Measurements from ENCODE around the gene PHYHIPL. TPM values are rescaled to one million over a fixed set of nuclear protein-coding genes. Genes with fewer than 3 reads are reported as not detected.
"Not testable (repeated sequence)": the region's sequence is repeated elsewhere in the genome, so short reads cannot be mapped to it uniquely, and the experiment has no call there.

The PHYHIPL gene
- total and polyA plus RNA-seq, 7 experiments from 2014 or later = not detected

- Mint-ChIP-seq H3K4me3 (no peak overlapping the region), H3K27me3 (no peaks in the 10 kb centered on the region), H3K36me3 (no peaks in the 10 kb centered on the region), H3K4me1 (no peaks in the 10 kb centered on the region), H3K27ac (no peak overlapping the region), H3K9me3 (peaks cover 0 to 9% (median 0%) of the 10 kb centered on the region in 11 donors)
- ChIA-PET POLR2A (no interaction called here), CTCF (no interaction called here)
- Histone ChIP-seq H3K4me3 (ENCODE audit: low read length) (no peak overlapping the region), H3K36me3 (ENCODE audit: control insufficient read depth in 2 of 3, insufficient read depth in 3 of 3, low read length in 3 of 3) (no peaks in the 10 kb centered on the region), H3K4me1 (ENCODE audit: control insufficient read depth in 2 of 2, insufficient read depth in 2 of 2, low read length in 2 of 2) (no peaks in the 10 kb centered on the region), H3K27ac (ENCODE audit: low read depth, low read length) (no peak overlapping the region), H3K9me3 (ENCODE audit: control insufficient read depth in 2 of 3, low read length in 3 of 3) (no peaks in the 10 kb centered on the region), H3K27me3 (ENCODE audit: control insufficient read depth in 2 of 2, insufficient read depth in 2 of 2, low read length in 2 of 2) (no peaks in the 10 kb centered on the region)
- ATAC-seq (no peak), DNase-seq (no peak)
- intact Hi-C loops (cut with micrococcal nuclease) = no loop called here
Observed at GRCh38 chr10:59234816-59235429, 58.5 kb downstream of the PHYHIPL start.

GRCh38 chr10:59236064-59236697 lies 59.7 kb downstream of the PHYHIPL start:
- peak overlapping the region in 1 of 9 donors; percentile 27 for H3K27ac Mint-ChIP-seq
- Histone ChIP-seq H3K4me1 (ENCODE audit: control insufficient read depth in 2 of 2, insufficient read depth in 2 of 2, low read length in 2 of 2) (no peaks in the 10 kb centered on the region), H3K27me3 (ENCODE audit: control insufficient read depth in 2 of 2, insufficient read depth in 2 of 2, low read length in 2 of 2) (no peaks in the 10 kb centered on the region), H3K9me3 (ENCODE audit: control insufficient read depth in 2 of 3, low read length in 3 of 3) (no peaks in the 10 kb centered on the region), H3K36me3 (ENCODE audit: control insufficient read depth in 2 of 3, insufficient read depth in 3 of 3, low read length in 3 of 3) (no peaks in the 10 kb centered on the region), H3K4me3 (ENCODE audit: low read length) (no peak overlapping the region), H3K27ac (ENCODE audit: low read depth, low read length) (no peak overlapping the region)
- peaks cover 0 to under 1% (median 0%) of the 10 kb centered on the region in 5 donors for H3K27me3 Mint-ChIP-seq
- ChIA-PET POLR2A (no interaction called here), CTCF (no interaction called here)
- DNase-seq = no peak
- no peak overlapping the region for H3K4me3 Mint-ChIP-seq
- no peaks in the 10 kb centered on the region for H3K36me3 Mint-ChIP-seq
- H3K4me1 Mint-ChIP-seq = no peaks in the 10 kb centered on the region
- intact Hi-C loops (cut with micrococcal nuclease) = no loop called here
- ATAC-seq = no peak
- peaks cover 0 to 9% (median 0%) of the 10 kb centered on the region in 11 donors for H3K9me3 Mint-ChIP-seq

- Mint-ChIP-seq H3K9me3 (peaks cover 0 to 9% (median 0%) of the 10 kb centered on the region in 11 donors), H3K36me3 (no peaks in the 10 kb centered on the region), H3K27ac (no peak overlapping the region), H3K27me3 (peaks cover 0 to 6% (median 0%) of the 10 kb centered on the region in 5 donors), H3K4me3 (no peak overlapping the region), H3K4me1 (no peaks in the 10 kb centered on the region)
- H3K36me3 ChIP-seq (ENCODE audit: control insufficient read depth in 2 of 3, insufficient read depth in 3 of 3, low read length in 3 of 3) = no peaks in the 10 kb centered on the region
- DNase-seq (no peak), ATAC-seq (no peak)
- no peaks in the 10 kb centered on the region for H3K9me3 ChIP-seq (ENCODE audit: control insufficient read depth in 2 of 3, low read length in 3 of 3)
- ChIA-PET CTCF (no interaction called here), POLR2A (no interaction called here)
- intact Hi-C loops (cut with micrococcal nuclease) = no loop called here
- no peaks in the 10 kb centered on the region for H3K27me3 ChIP-seq (ENCODE audit: control insufficient read depth in 2 of 2, insufficient read depth in 2 of 2, low read length in 2 of 2)
- H3K4me3 ChIP-seq (ENCODE audit: low read length) = no peak overlapping the region
- H3K27ac ChIP-seq (ENCODE audit: low read depth, low read length) = no peak overlapping the region
- no peaks in the 10 kb centered on the region for H3K4me1 ChIP-seq (ENCODE audit: control insufficient read depth in 2 of 2, insufficient read depth in 2 of 2, low read length in 2 of 2)
Observed at GRCh38 chr10:59237775-59238174, 61.3 kb downstream of the PHYHIPL start.

GRCh38 chr10:59239108-59239507 lies 62.7 kb downstream of the PHYHIPL start:
- H3K4me1 ChIP-seq (ENCODE audit: control insufficient read depth in 2 of 2, insufficient read depth in 2 of 2, low read length in 2 of 2); H3K27me3 ChIP-seq (ENCODE audit: control insufficient read depth in 2 of 2, insufficient read depth in 2 of 2, low read length in 2 of 2); H3K36me3 ChIP-seq (ENCODE audit: control insufficient read depth in 2 of 3, insufficient read depth in 3 of 3, low read length in 3 of 3); H3K9me3 Mint-ChIP-seq; H3K27ac ChIP-seq (ENCODE audit: low read depth, low read length); ATAC-seq; H3K27me3 Mint-ChIP-seq; DNase-seq; H3K27ac Mint-ChIP-seq; POLR2A ChIA-PET; H3K36me3 Mint-ChIP-seq; H3K4me3 ChIP-seq (ENCODE audit: low read length); CTCF ChIA-PET; intact Hi-C loops (cut with micrococcal nuclease); H3K4me3 Mint-ChIP-seq; H3K4me1 Mint-ChIP-seq; H3K9me3 ChIP-seq (ENCODE audit: control insufficient read depth in 2 of 3, low read length in 3 of 3): not testable (repeated sequence)

- Histone ChIP-seq H3K27ac (ENCODE audit: low read depth, low read length) (no peak overlapping the region), H3K4me1 (ENCODE audit: control insufficient read depth in 2 of 2, insufficient read depth in 2 of 2, low read length in 2 of 2) (no peaks in the 10 kb centered on the region), H3K27me3 (ENCODE audit: control insufficient read depth in 2 of 2, insufficient read depth in 2 of 2, low read length in 2 of 2) (no peaks in the 10 kb centered on the region), H3K36me3 (ENCODE audit: control insufficient read depth in 2 of 3, insufficient read depth in 3 of 3, low read length in 3 of 3) (no peaks in the 10 kb centered on the region), H3K9me3 (ENCODE audit: control insufficient read depth in 2 of 3, low read length in 3 of 3) (no peaks in the 10 kb centered on the region), H3K4me3 (ENCODE audit: low read length) (no peak overlapping the region)
- intact Hi-C loops (cut with micrococcal nuclease) = loop anchor here in 1 of 2 donors (2.0 kb wide), 1 partner anchor 382 kb away; no protein-coding TSS in a partner anchor
- ChIA-PET CTCF (no interaction called here), POLR2A (no interaction called here)
- ATAC-seq = no peak
- no peaks in the 10 kb centered on the region for H3K4me1 Mint-ChIP-seq
- no peak overlapping the region for H3K27ac Mint-ChIP-seq
- no peaks in the 10 kb centered on the region for H3K36me3 Mint-ChIP-seq
- no peak for DNase-seq
- H3K27me3 Mint-ChIP-seq = peaks cover 0 to 6% (median 0%) of the 10 kb centered on the region in 5 donors
- no peak overlapping the region for H3K4me3 Mint-ChIP-seq
- H3K9me3 Mint-ChIP-seq = peaks cover 0 to 6% (median 0%) of the 10 kb centered on the region in 11 donors
Observed at GRCh38 chr10:59240582-59241183, 64.2 kb downstream of the PHYHIPL start.

- H3K4me3 ChIP-seq (ENCODE audit: low read length) = no peak overlapping the region
- no peaks in the 10 kb centered on the region for H3K9me3 ChIP-seq (ENCODE audit: control insufficient read depth in 2 of 3, low read length in 3 of 3)
- intact Hi-C loops (cut with micrococcal nuclease) = no loop called here
- H3K27me3 ChIP-seq (ENCODE audit: control insufficient read depth in 2 of 2, insufficient read depth in 2 of 2, low read length in 2 of 2) = no peaks in the 10 kb centered on the region
- H3K36me3 Mint-ChIP-seq = no peaks in the 10 kb centered on the region
- DNase-seq (no peak), ATAC-seq (no peak)
- H3K4me1 ChIP-seq (ENCODE audit: control insufficient read depth in 2 of 2, insufficient read depth in 2 of 2, low read length in 2 of 2) = no peaks in the 10 kb centered on the region
- CTCF ChIA-PET = no interaction called here
- no peaks in the 10 kb centered on the region for H3K36me3 ChIP-seq (ENCODE audit: control insufficient read depth in 2 of 3, insufficient read depth in 3 of 3, low read length in 3 of 3)
- POLR2A ChIA-PET = no interaction called here
- no peak overlapping the region for H3K4me3 Mint-ChIP-seq
- peaks cover 0 to 6% (median 0%) of the 10 kb centered on the region in 11 donors for H3K9me3 Mint-ChIP-seq
- no peak overlapping the region for H3K27ac ChIP-seq (ENCODE audit: low read depth, low read length)
- H3K27me3 Mint-ChIP-seq = peaks cover 0 to 6% (median 0%) of the 10 kb centered on the region in 5 donors
- H3K27ac Mint-ChIP-seq = no peak overlapping the region
- no peaks in the 10 kb centered on the region for H3K4me1 Mint-ChIP-seq
Observed at GRCh38 chr10:59242057-59242456, 65.6 kb downstream of the PHYHIPL start.

GRCh38 chr10:59242991-59243390 lies 66.5 kb downstream of the PHYHIPL start:
- no peak overlapping the region for H3K27ac Mint-ChIP-seq
- Histone ChIP-seq H3K27ac (ENCODE audit: low read depth, low read length) (no peak overlapping the region), H3K36me3 (ENCODE audit: control insufficient read depth in 2 of 3, insufficient read depth in 3 of 3, low read length in 3 of 3) (no peaks in the 10 kb centered on the region), H3K9me3 (ENCODE audit: control insufficient read depth in 2 of 3, low read length in 3 of 3) (no peaks in the 10 kb centered on the region), H3K27me3 (ENCODE audit: control insufficient read depth in 2 of 2, insufficient read depth in 2 of 2, low read length in 2 of 2) (no peaks in the 10 kb centered on the region), H3K4me3 (ENCODE audit: low read length) (no peak overlapping the region), H3K4me1 (ENCODE audit: control insufficient read depth in 2 of 2, insufficient read depth in 2 of 2, low read length in 2 of 2) (no peaks in the 10 kb centered on the region)
- peaks cover 0 to 6% (median 0%) of the 10 kb centered on the region in 11 donors for H3K9me3 Mint-ChIP-seq
- DNase-seq = no peak
- intact Hi-C loops (cut with micrococcal nuclease) = no loop called here
- H3K4me1 Mint-ChIP-seq = no peaks in the 10 kb centered on the region
- ChIA-PET POLR2A (no interaction called here), CTCF (no interaction called here)
- H3K27me3 Mint-ChIP-seq = peaks cover 0 to 6% (median 0%) of the 10 kb centered on the region in 5 donors
- ATAC-seq = no peak
- no peak overlapping the region for H3K4me3 Mint-ChIP-seq
- no peaks in the 10 kb centered on the region for H3K36me3 Mint-ChIP-seq
